Skin epidermis (tissue), 12 donors: ENCODE measurements around the gene PTX4.

Experiments used
- H3K27ac ChIP-seq, 21 experiments: fragments of 200-600 bp; sonication (generic) in 11 of 21; one replicate each; pipeline ENCODE4 v1.5.0; 2020; ENCODE audit warnings: mild to moderate bottlenecking in 3 of 21, inconsistent platforms in 2 of 21, moderate library complexity in 2 of 21
- H3K4me3 ChIP-seq, 7 experiments: fragments of 200-600 bp; sonication (generic) in 2 of 7; one replicate each; pipeline ENCODE4 v1.5.0; 2020; ENCODE audit warnings: inconsistent platforms in 2 of 7, mild to moderate bottlenecking in 2 of 7, moderate library complexity in 1 of 7

Gene PTX4

DNA sequence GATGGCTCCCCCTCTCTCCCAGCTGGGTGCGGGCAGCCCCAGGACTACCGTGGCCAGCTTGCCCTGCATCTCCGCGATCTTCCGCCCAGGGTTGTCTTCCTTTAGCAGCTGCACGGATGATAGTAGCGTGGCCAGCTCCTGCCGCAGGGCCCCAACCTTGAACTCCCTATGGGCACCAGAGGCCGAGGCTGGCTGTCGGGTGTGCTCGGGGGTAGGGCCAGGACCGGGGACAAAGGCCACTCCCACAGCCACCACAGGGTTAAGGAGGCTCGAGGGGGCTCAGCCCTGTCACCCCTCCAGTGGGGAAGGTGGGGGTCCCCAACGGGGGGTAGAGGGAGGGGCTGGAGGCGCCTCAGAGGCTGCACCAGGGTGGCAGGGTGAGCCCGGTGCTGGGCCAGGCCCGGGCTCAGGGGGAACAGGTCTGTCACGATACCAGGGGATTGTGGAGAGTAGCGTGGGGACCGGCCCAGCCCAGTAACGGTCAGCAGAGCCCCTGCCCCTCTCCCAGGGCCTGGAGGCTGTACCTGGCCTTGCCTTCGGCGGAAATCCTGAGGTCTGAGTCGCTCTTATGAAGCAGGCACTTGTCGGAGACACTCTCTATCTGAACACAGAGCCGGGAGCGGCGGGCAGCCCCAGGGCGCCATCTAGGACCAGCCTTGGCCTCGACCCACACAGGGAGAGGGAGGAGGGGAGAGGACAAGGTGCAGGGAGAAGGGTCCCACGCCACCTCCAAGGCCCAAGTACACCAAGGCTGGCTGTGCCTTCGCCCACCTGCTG, 52.6 kb downstream of the PTX4 start:
- no peak overlapping the region for H3K27ac ChIP-seq
- no peak overlapping the region for H3K4me3 ChIP-seq
